GM04503 (cell line): ENCODE measurements around the gene LARGE1.

Experiments
- DNase-seq: peaks from one replicate; pipeline ENCODE4 v3.0.0-alpha.2; 2012; ENCODE audit warnings: low read depth

The LARGE1 gene

GRCh38 chr22:33819743-33820142, 100.5 kb downstream of the LARGE1 start:
- DNase-seq: no peak

GRCh38 chr22:33817512-33818127, 102.7 kb downstream of the LARGE1 start:
- DNase-seq: no peak

GRCh38 chr22:33812360-33812977, 107.8 kb downstream of the LARGE1 start:
- DNase-seq: no peak

- peak; percentile 72 for DNase-seq
These were observed 108.6 kb downstream of the LARGE1 start for GRCh38 chr22:33811686-33812085.

GRCh38 chr22:33811208-33811607, 109.1 kb downstream of the LARGE1 start:
- no peak for DNase-seq

- no peak for DNase-seq
These were observed 112.8 kb downstream of the LARGE1 start for GRCh38 chr22:33807470-33807869.

GRCh38 chr22:33806191-33806590, 114.1 kb downstream of the LARGE1 start:
- DNase-seq: no peak

- peak; percentile 88 for DNase-seq
These were observed 116.6 kb downstream of the LARGE1 start for GRCh38 chr22:33803371-33804282.

GRCh38 chr22:33798401-33798800, 121.9 kb downstream of the LARGE1 start:
- DNase-seq: no peak

- no peak for DNase-seq
These were observed 123.8 kb downstream of the LARGE1 start for GRCh38 chr22:33796494-33796893.

GRCh38 chr22:33793475-33793874, 126.8 kb downstream of the LARGE1 start:
- DNase-seq: no peak

GRCh38 chr22:33792832-33793231, 127.4 kb downstream of the LARGE1 start:
- no peak for DNase-seq

- DNase-seq: no peak
These were observed 130.5 kb downstream of the LARGE1 start for GRCh38 chr22:33789690-33790253.

- DNase-seq: no peak
These were observed 131.3 kb downstream of the LARGE1 start for GRCh38 chr22:33788927-33789326.

- no peak for DNase-seq
These were observed 132.4 kb downstream of the LARGE1 start for GRCh38 chr22:33787645-33788456.

GRCh38 chr22:33786149-33786548, 134.1 kb downstream of the LARGE1 start:
- no peak for DNase-seq

- DNase-seq: peak; percentile 60
These were observed 134.8 kb downstream of the LARGE1 start for GRCh38 chr22:33785283-33785968.

- DNase-seq: peak; percentile 31
These were observed 138.9 kb downstream of the LARGE1 start for GRCh38 chr22:33781411-33781810.

GRCh38 chr22:33780531-33781136, 139.6 kb downstream of the LARGE1 start:
- DNase-seq: no peak

- no peak for DNase-seq
These were observed 141.0 kb downstream of the LARGE1 start for GRCh38 chr22:33779243-33779642.

- no peak for DNase-seq
These were observed 143.8 kb downstream of the LARGE1 start for GRCh38 chr22:33776491-33776890.
